ENCODE measurements around the gene GPD2.
"Not testable (repeated sequence)": the region's sequence is repeated elsewhere in the genome, so short reads cannot be mapped to it uniquely, and the experiment has no call there.

Gene GPD2

GRCh38 chr2:156586621-156587020 lies 150.4 kb downstream of the GPD2 start:
- no peak overlapping the region for H3K9ac ChIP-seq (ENCODE audit: low read length)
- no peaks in the 10 kb centered on the region for H3K27me3 ChIP-seq (ENCODE audit: control insufficient read depth, insufficient read depth, low read length)
- no peak overlapping the region for H3K4me3 ChIP-seq (ENCODE audit: low read length)
- no peaks in the 10 kb centered on the region for H3K36me3 ChIP-seq (ENCODE audit: control insufficient read depth, insufficient read depth, low read length)
- no peaks in the 10 kb centered on the region for H3K9me3 ChIP-seq (ENCODE audit: control insufficient read depth, low read length)
- H3K4me1 ChIP-seq (ENCODE audit: control insufficient read depth, insufficient read depth, low read length), result no peaks in the 10 kb centered on the region

GRCh38 chr2:156589381-156590079 lies 153.4 kb downstream of the GPD2 start:
- Histone ChIP-seq H3K9ac (ENCODE audit: low read length) (no peak overlapping the region), H3K4me1 (ENCODE audit: control insufficient read depth, insufficient read depth, low read length) (peaks cover 9% of the 10 kb centered on the region), H3K4me3 (ENCODE audit: low read length) (no peak overlapping the region), H3K9me3 (ENCODE audit: control insufficient read depth, low read length) (no peaks in the 10 kb centered on the region), H3K27me3 (ENCODE audit: control insufficient read depth, insufficient read depth, low read length) (no peaks in the 10 kb centered on the region), H3K36me3 (ENCODE audit: control insufficient read depth, insufficient read depth, low read length) (no peaks in the 10 kb centered on the region)

GRCh38 chr2:156590085-156590739 lies 154.0 kb downstream of the GPD2 start:
- Histone ChIP-seq H3K9me3 (ENCODE audit: control insufficient read depth, low read length) (no peaks in the 10 kb centered on the region), H3K36me3 (ENCODE audit: control insufficient read depth, insufficient read depth, low read length) (no peaks in the 10 kb centered on the region), H3K9ac (ENCODE audit: low read length) (no peak overlapping the region), H3K27me3 (ENCODE audit: control insufficient read depth, insufficient read depth, low read length) (no peaks in the 10 kb centered on the region), H3K4me3 (ENCODE audit: low read length) (no peak overlapping the region), H3K4me1 (ENCODE audit: control insufficient read depth, insufficient read depth, low read length) (peaks cover 9% of the 10 kb centered on the region)

GRCh38 chr2:156592809-156593593 lies 156.8 kb downstream of the GPD2 start:
- no peaks in the 10 kb centered on the region for H3K9me3 ChIP-seq (ENCODE audit: control insufficient read depth, low read length)
- peaks cover 9% of the 10 kb centered on the region for H3K4me1 ChIP-seq (ENCODE audit: control insufficient read depth, insufficient read depth, low read length)
- no peaks in the 10 kb centered on the region for H3K27me3 ChIP-seq (ENCODE audit: control insufficient read depth, insufficient read depth, low read length)
- no peak overlapping the region for H3K4me3 ChIP-seq (ENCODE audit: low read length)
- H3K9ac ChIP-seq (ENCODE audit: low read length), result no peak overlapping the region
- H3K36me3 ChIP-seq (ENCODE audit: control insufficient read depth, insufficient read depth, low read length), result no peaks in the 10 kb centered on the region

- no peaks in the 10 kb centered on the region for H3K9me3 ChIP-seq (ENCODE audit: control insufficient read depth, low read length)
- no peak overlapping the region for H3K4me3 ChIP-seq (ENCODE audit: low read length)
- H3K27me3 ChIP-seq (ENCODE audit: control insufficient read depth, insufficient read depth, low read length), result no peaks in the 10 kb centered on the region
- H3K4me1 ChIP-seq (ENCODE audit: control insufficient read depth, insufficient read depth, low read length), result peaks cover 9% of the 10 kb centered on the region
- H3K36me3 ChIP-seq (ENCODE audit: control insufficient read depth, insufficient read depth, low read length), result no peaks in the 10 kb centered on the region
- H3K9ac ChIP-seq (ENCODE audit: low read length), result no peak overlapping the region
These were observed 157.4 kb downstream of the GPD2 start for GRCh38 chr2:156593594-156593921.

- no peaks in the 10 kb centered on the region for H3K9me3 ChIP-seq (ENCODE audit: control insufficient read depth, low read length)
- no peaks in the 10 kb centered on the region for H3K36me3 ChIP-seq (ENCODE audit: control insufficient read depth, insufficient read depth, low read length)
- no peak overlapping the region for H3K9ac ChIP-seq (ENCODE audit: low read length)
- peaks cover 2% of the 10 kb centered on the region for H3K4me1 ChIP-seq (ENCODE audit: control insufficient read depth, insufficient read depth, low read length)
- H3K27me3 ChIP-seq (ENCODE audit: control insufficient read depth, insufficient read depth, low read length), result no peaks in the 10 kb centered on the region
- no peak overlapping the region for H3K4me3 ChIP-seq (ENCODE audit: low read length)
These were observed 162.4 kb downstream of the GPD2 start for GRCh38 chr2:156598563-156598962.

- Histone ChIP-seq H3K27me3 (ENCODE audit: control insufficient read depth, insufficient read depth, low read length) (no peaks in the 10 kb centered on the region), H3K9ac (ENCODE audit: low read length) (no peak overlapping the region), H3K4me3 (ENCODE audit: low read length) (no peak overlapping the region), H3K36me3 (ENCODE audit: control insufficient read depth, insufficient read depth, low read length) (no peaks in the 10 kb centered on the region), H3K4me1 (ENCODE audit: control insufficient read depth, insufficient read depth, low read length) (no peaks in the 10 kb centered on the region), H3K9me3 (ENCODE audit: control insufficient read depth, low read length) (no peaks in the 10 kb centered on the region)
These were observed 164.0 kb downstream of the GPD2 start for GRCh38 chr2:156600196-156600595.

- no peaks in the 10 kb centered on the region for H3K9me3 ChIP-seq (ENCODE audit: control insufficient read depth, low read length)
- H3K36me3 ChIP-seq (ENCODE audit: control insufficient read depth, insufficient read depth, low read length), result no peaks in the 10 kb centered on the region
- H3K9ac ChIP-seq (ENCODE audit: low read length), result no peak overlapping the region
- H3K4me3 ChIP-seq (ENCODE audit: low read length), result no peak overlapping the region
- H3K4me1 ChIP-seq (ENCODE audit: control insufficient read depth, insufficient read depth, low read length), result no peaks in the 10 kb centered on the region
- no peaks in the 10 kb centered on the region for H3K27me3 ChIP-seq (ENCODE audit: control insufficient read depth, insufficient read depth, low read length)
These were observed 165.8 kb downstream of the GPD2 start for GRCh38 chr2:156601855-156602551.

GRCh38 chr2:156602552-156602933 lies 166.4 kb downstream of the GPD2 start:
- no peaks in the 10 kb centered on the region for H3K36me3 ChIP-seq (ENCODE audit: control insufficient read depth, insufficient read depth, low read length)
- no peaks in the 10 kb centered on the region for H3K27me3 ChIP-seq (ENCODE audit: control insufficient read depth, insufficient read depth, low read length)
- no peaks in the 10 kb centered on the region for H3K9me3 ChIP-seq (ENCODE audit: control insufficient read depth, low read length)
- H3K4me1 ChIP-seq (ENCODE audit: control insufficient read depth, insufficient read depth, low read length), result no peaks in the 10 kb centered on the region
- H3K4me3 ChIP-seq (ENCODE audit: low read length), result no peak overlapping the region
- no peak overlapping the region for H3K9ac ChIP-seq (ENCODE audit: low read length)

GRCh38 chr2:156615836-156616322 lies 179.7 kb downstream of the GPD2 start:
- Histone ChIP-seq H3K4me1 (ENCODE audit: control insufficient read depth, insufficient read depth, low read length) (no peaks in the 10 kb centered on the region), H3K9me3 (ENCODE audit: control insufficient read depth, low read length) (no peaks in the 10 kb centered on the region), H3K4me3 (ENCODE audit: low read length) (no peak overlapping the region), H3K36me3 (ENCODE audit: control insufficient read depth, insufficient read depth, low read length) (no peaks in the 10 kb centered on the region), H3K27me3 (ENCODE audit: control insufficient read depth, insufficient read depth, low read length) (no peaks in the 10 kb centered on the region), H3K9ac (ENCODE audit: low read length) (no peak overlapping the region)

- not testable (repeated sequence) for H3K9me3 ChIP-seq (ENCODE audit: control insufficient read depth, low read length); H3K4me3 ChIP-seq (ENCODE audit: low read length); H3K4me1 ChIP-seq (ENCODE audit: control insufficient read depth, insufficient read depth, low read length); H3K9ac ChIP-seq (ENCODE audit: low read length); H3K27me3 ChIP-seq (ENCODE audit: control insufficient read depth, insufficient read depth, low read length); H3K36me3 ChIP-seq (ENCODE audit: control insufficient read depth, insufficient read depth, low read length)
These were observed 181.9 kb downstream of the GPD2 start for GRCh38 chr2:156618071-156618470.
